Vagina (tissue), 2 donors: ENCODE data around the gene RNASEH2B.

Source experiments
- POLR2A ChIP-seq, 2 donors: fragments of 450-650 bp; IDR thresholded peaks; one replicate each; pipeline ENCODE4 v1.6.1; 2017; ENCODE audit warnings: antibody characterized with exemption in 2 of 2, mild to moderate bottlenecking in 2 of 2, moderate library complexity in 2 of 2
- POLR2AphosphoS5 ChIP-seq, 2 donors: sonication (generic); formaldehyde crosslinking; IDR thresholded peaks; one replicate each; pipeline ENCODE4 v1.9.0; 2017; ENCODE audit warnings: antibody characterized with exemption in 2 of 2, mild to moderate bottlenecking in 2 of 2, low read depth in 1 of 2; ENCODE audit not compliant: insufficient read depth in 1 of 2
- TF ChIP-seq, protein P1 (sequence below), 3 experiments: fragments of 450-650 bp in 2 of 3; fragments of 200-600 bp in 1 of 3; sonication (generic) in 1 of 3; IDR thresholded peaks; one replicate each; pipeline ENCODE4 v1.5.1; 2017 to 2019; ENCODE audit warnings: antibody characterized with exemption in 3 of 3, mild to moderate bottlenecking in 2 of 3, moderate library complexity in 2 of 3

DNA sequence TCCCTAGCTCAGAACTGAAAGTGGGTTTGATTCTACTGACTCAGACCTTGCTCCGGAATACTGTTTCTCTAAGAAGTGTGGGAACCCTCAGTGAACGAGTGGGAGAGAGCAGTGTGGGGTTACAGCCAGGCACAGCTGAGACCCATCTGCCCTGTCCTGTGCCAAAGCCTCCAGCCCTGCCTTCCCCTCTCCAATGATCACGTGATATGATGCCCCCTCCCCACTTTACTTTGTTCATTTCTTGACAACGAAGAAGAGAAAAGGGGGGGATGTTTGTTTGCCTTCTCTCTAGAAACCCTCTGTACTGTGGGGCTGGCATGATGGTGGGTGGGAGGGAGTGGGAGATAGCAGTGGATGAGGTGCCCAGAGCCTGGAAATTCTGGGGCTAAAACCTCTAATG lies 96.0 kb downstream of the RNASEH2B start:
- TF ChIP-seq, protein P1, sequence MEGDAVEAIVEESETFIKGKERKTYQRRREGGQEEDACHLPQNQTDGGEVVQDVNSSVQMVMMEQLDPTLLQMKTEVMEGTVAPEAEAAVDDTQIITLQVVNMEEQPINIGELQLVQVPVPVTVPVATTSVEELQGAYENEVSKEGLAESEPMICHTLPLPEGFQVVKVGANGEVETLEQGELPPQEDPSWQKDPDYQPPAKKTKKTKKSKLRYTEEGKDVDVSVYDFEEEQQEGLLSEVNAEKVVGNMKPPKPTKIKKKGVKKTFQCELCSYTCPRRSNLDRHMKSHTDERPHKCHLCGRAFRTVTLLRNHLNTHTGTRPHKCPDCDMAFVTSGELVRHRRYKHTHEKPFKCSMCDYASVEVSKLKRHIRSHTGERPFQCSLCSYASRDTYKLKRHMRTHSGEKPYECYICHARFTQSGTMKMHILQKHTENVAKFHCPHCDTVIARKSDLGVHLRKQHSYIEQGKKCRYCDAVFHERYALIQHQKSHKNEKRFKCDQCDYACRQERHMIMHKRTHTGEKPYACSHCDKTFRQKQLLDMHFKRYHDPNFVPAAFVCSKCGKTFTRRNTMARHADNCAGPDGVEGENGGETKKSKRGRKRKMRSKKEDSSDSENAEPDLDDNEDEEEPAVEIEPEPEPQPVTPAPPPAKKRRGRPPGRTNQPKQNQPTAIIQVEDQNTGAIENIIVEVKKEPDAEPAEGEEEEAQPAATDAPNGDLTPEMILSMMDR (IDR thresholded peaks at IDR 0.05) = no peak
- TF ChIP-seq POLR2A (IDR thresholded peaks at IDR 0.05) (no peak), POLR2AphosphoS5 (IDR thresholded peaks at IDR 0.05; ENCODE audit: insufficient read depth in 1 of 2, low read depth in 1 of 2) (no peak)
